Measurements from ENCODE around the gene HAND1. TPM values are rescaled to one million over a fixed set of nuclear protein-coding genes. Genes with fewer than 3 reads are reported as not detected.

The HAND1 gene
- total RNA-seq, 4 donors from 2014 or later = not detected

DNA sequence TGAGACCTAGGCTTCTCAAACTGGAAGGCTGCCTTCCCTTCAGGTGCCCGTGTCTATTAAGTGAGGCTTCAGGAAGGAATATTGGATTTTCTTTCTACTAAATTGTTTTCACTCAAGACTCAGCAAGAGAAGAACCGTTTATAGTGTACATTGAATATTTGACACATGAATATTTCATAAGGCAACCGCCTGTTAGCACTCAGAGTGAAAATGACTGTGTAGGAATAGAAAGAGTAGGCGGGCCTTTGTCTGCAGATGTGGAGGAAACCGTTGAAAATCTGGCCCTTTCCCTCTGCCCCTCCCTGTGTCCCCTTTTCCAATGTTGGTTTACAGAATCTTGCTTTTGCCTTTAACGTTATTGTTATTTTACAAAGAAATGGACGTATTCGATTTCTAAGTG, 26.1 kb downstream of the HAND1 start:
- Histone ChIP-seq H3K27me3 (no peaks in the 10 kb centered on the region), H3K9me3 (no peaks in the 10 kb centered on the region), H3K4me1 (peaks cover 0 to 32% (median 13%) of the 10 kb centered on the region in 4 donors), H3K27ac (no peak overlapping the region), H3K4me3 (no peak overlapping the region), H3K36me3 (peaks cover 0 to 72% (median 3%) of the 10 kb centered on the region in 3 donors)
- 50 to 61% methylated on average over 8 of the region's 8 CpGs for WGBS, 2 donors
- TF ChIP-seq, protein P1, sequence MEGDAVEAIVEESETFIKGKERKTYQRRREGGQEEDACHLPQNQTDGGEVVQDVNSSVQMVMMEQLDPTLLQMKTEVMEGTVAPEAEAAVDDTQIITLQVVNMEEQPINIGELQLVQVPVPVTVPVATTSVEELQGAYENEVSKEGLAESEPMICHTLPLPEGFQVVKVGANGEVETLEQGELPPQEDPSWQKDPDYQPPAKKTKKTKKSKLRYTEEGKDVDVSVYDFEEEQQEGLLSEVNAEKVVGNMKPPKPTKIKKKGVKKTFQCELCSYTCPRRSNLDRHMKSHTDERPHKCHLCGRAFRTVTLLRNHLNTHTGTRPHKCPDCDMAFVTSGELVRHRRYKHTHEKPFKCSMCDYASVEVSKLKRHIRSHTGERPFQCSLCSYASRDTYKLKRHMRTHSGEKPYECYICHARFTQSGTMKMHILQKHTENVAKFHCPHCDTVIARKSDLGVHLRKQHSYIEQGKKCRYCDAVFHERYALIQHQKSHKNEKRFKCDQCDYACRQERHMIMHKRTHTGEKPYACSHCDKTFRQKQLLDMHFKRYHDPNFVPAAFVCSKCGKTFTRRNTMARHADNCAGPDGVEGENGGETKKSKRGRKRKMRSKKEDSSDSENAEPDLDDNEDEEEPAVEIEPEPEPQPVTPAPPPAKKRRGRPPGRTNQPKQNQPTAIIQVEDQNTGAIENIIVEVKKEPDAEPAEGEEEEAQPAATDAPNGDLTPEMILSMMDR (IDR thresholded peaks at IDR 0.05) = no peak
- TF ChIP-seq EP300 (IDR thresholded peaks at IDR 0.05) (no peak), POLR2A (IDR thresholded peaks at IDR 0.05) (no peak)
- no peak for DNase-seq (ENCODE audit: low spot score in 2 of 2)

DNA sequence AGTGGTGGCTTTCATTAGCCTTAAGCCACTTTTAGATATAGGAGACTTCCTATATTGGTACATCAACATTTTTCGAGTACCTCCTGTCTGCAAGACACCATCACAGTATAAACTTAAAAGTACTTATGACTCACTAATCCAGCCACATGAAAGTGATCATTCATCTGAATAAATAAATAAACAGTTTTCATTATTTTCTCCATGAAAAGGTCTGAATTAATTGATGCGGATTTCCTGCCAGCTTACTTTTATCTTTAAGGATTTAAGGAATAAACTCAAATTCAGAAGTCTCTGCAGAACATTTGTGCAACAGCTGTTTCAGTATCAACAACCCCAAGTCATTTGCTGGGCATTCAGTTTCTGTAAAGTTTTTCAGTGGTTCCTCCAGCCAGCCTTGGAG, 28.2 kb downstream of the HAND1 start:
- no peak for DNase-seq (ENCODE audit: low spot score in 2 of 2)
- no peaks in the 10 kb centered on the region for H3K27me3 ChIP-seq
- no peak overlapping the region for H3K27ac ChIP-seq
- H3K4me3 ChIP-seq = no peak overlapping the region
- H3K36me3 ChIP-seq = peaks cover 0 to 50% (median 0%) of the 10 kb centered on the region in 3 donors
- H3K9me3 ChIP-seq = no peaks in the 10 kb centered on the region
- H3K4me1 ChIP-seq = peaks cover 0 to 37% (median 16%) of the 10 kb centered on the region in 4 donors
- 85 to 87% methylated on average over 2 of the region's 2 CpGs for WGBS, 2 donors
- TF ChIP-seq, protein P1 (IDR thresholded peaks at IDR 0.05) = no peak
- TF ChIP-seq EP300 (IDR thresholded peaks at IDR 0.05) = no peak
- TF ChIP-seq POLR2A (IDR thresholded peaks at IDR 0.05) = no peak

DNA sequence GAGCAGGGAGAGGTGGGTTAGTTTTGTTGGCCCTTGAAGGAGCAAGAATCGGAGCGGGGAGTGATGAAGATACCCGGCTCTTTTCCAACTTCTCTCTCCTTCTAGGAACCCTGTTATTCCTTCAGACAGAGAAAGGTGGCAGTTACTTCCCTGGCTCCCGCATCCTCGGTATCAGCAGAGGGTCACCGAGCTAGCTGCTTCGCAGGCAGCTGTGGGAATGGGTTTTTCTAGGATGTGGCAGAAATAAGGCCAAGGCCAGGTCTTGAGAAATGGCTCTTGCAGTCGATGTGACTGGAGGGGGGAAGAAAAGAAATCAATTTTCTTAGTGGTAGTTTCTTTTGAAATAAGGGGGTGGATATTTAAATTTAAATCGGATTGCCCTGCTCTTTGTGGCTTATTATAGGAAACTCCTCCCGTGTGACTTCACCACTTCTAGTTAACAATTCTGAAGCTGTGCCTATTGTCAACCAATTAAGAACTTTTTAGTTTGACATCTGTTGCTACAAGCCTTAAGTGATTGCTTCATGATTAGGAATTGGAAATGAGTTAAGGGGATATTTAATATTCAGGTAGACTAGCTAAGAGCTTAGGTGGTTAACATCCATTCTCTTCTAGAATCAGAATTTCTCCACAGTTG, 30.8 kb downstream of the HAND1 start:
- no peak for DNase-seq (ENCODE audit: low spot score in 2 of 2)
- TF ChIP-seq EP300 (IDR thresholded peaks at IDR 0.05) (no peak), POLR2A (IDR thresholded peaks at IDR 0.05) (no peak)
- TF ChIP-seq, protein P1 (IDR thresholded peaks at IDR 0.05) = no peak
- peak overlapping the region in 2 of 4 donors; percentile 80 to 91 for H3K27ac ChIP-seq
- peaks cover 0 to 46% (median 20%) of the 10 kb centered on the region in 4 donors for H3K4me1 ChIP-seq
- no peaks in the 10 kb centered on the region for H3K27me3 ChIP-seq
- no peaks in the 10 kb centered on the region for H3K9me3 ChIP-seq
- peak overlapping the region; percentile 75 to 92 (median 80) for H3K4me3 ChIP-seq
- WGBS, 2 donors = 2 to 5% methylated on average over 10 of the region's 10 CpGs
- H3K36me3 ChIP-seq = peaks cover 0 to 34% (median 5%) of the 10 kb centered on the region in 3 donors

DNA sequence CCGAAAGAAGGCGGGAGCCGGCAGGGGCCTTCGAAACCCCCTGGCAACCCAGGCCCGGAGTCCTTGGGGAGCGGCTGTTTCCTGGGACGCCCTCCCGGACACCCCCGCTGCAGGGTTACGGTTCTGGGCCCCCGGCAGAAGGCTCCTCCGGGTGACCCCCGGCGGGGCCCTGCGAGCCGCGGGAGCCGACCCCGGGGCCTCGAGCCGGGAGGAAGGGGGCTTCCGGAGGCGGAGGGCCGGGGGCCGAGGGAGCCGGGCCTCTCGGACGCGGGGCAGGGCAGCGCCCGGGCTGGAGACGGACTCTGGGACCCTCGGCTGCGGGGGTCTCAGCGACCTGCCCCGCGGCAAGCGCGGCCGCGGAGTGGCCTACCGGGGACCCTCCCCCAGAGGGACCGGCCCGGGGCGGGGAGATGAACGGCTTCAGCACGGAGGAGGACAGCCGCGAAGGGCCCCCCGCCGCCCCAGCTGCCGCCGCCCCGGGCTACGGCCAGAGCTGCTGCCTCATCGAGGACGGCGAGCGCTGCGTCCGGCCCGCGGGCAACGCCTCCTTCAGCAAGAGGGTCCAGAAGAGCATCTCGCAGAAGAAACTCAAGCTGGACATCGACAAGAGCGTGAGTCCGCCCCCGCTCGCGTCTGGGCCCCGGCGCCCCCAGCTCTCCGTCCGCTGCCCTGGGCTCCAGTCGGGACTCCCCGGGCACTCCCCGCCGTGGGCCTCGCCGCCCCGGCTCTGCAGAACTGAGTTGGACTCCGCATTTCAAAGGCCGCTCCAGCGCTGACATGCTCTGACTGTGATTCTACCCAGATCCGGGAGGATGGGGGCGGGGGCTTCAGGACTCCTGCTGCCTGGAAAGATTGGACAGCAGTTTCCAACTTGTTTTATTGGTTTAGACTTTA, 31.6 kb downstream of the HAND1 start:
- DNase-seq (ENCODE audit: low spot score in 2 of 2) = peak; percentile 19 to 47
- no peak for TF ChIP-seq EP300 (IDR thresholded peaks at IDR 0.05)
- TF ChIP-seq, protein P1 (IDR thresholded peaks at IDR 0.05) = no peak
- TF ChIP-seq POLR2A (IDR thresholded peaks at IDR 0.05) = no peak
- Histone ChIP-seq H3K27me3 (no peaks in the 10 kb centered on the region), H3K27ac (peak overlapping the region; percentile 56 to 92 (median 86)), H3K4me1 (peaks cover 0 to 46% (median 20%) of the 10 kb centered on the region in 4 donors), H3K9me3 (no peaks in the 10 kb centered on the region), H3K4me3 (peak overlapping the region; percentile 75 to 92 (median 80)), H3K36me3 (peaks cover 0 to 34% (median 6%) of the 10 kb centered on the region in 3 donors)
- 0 to 1% methylated on average over 11 to 39 of the region's 87 CpGs for WGBS, 2 donors
